Urinary bladder (tissue), 4 donors: ENCODE results near the gene HBE1. TPM values are rescaled to one million over a fixed set of nuclear protein-coding genes. Genes with fewer than 3 reads are reported as not detected.

ENCODE experiments used
- DNase-seq: peaks from one replicate; pipeline ENCODE4 v3.0.0-alpha.2; 2015; ENCODE audit errors: extremely low spot score
- H3K27ac ChIP-seq: one replicate; pipeline ENCODE4 v1.5.1; 2013; ENCODE audit warnings: low read depth, mild to moderate bottlenecking, moderate library complexity
- H3K36me3 ChIP-seq: one replicate; pipeline ENCODE4 v1.6.1; 2013; ENCODE audit warnings: mild to moderate bottlenecking, moderate library complexity; ENCODE audit not compliant: insufficient read depth
- H3K4me1 ChIP-seq: one replicate; pipeline ENCODE4 v1.6.1; 2013; ENCODE audit warnings: mild to moderate bottlenecking, moderate library complexity; ENCODE audit not compliant: insufficient read depth
- H3K4me3 ChIP-seq: one replicate; pipeline ENCODE4 v1.5.1; 2013; ENCODE audit warnings: low read depth, low read length
- whole genome bisulfite sequencing: extraction: QIAGEN DNeasy Blood & Tissue Kit; methylation state at CpG from one replicate; pipeline ENCODE4 v1.1.7; 2013; 5-methylcytosine and 5-hydroxymethylcytosine counted together
- polyA plus RNA-seq: library from polyadenylated mRNA; stranded (reverse); fragments of 200-250 nt; gene quantifications from one replicate; pipeline ENCODE4 v1.2.3, GENCODE V29; 2013
- total RNA-seq: library from RNA; depleted of rRNA; stranded (reverse); fragments of >200 nt; gene quantifications from one replicate; pipeline ENCODE4 v1.2.3, GENCODE V29; 2014
- donor health status: healthy with polysubstance abuse.
- donor health status: healthy.

HBE1 gene
- total and polyA plus RNA-seq, 2 donors = 0.18 to 3.0 TPM

- no peak for DNase-seq
- Histone ChIP-seq H3K4me1 (no peaks in the 10 kb centered on the region), H3K27ac (no peak overlapping the region), H3K36me3 (no peaks in the 10 kb centered on the region), H3K4me3 (no peak overlapping the region)
- 86% methylated on average over 1 of the region's 1 CpG for WGBS
Observed at GRCh38 chr11:5291207-5291838, 21.6 kb upstream of the HBE1 start.

GRCh38 chr11:5290106-5290505 is 20.4 kb upstream of the HBE1 start:
- no peaks in the 10 kb centered on the region for H3K4me1 ChIP-seq
- 99% methylated on average over 1 of the region's 1 CpG for WGBS
- no peak overlapping the region for H3K4me3 ChIP-seq
- no peaks in the 10 kb centered on the region for H3K36me3 ChIP-seq
- no peak for DNase-seq
- no peak overlapping the region for H3K27ac ChIP-seq

GRCh38 chr11:5289696-5290095 is 20.0 kb upstream of the HBE1 start:
- H3K36me3 ChIP-seq = no peaks in the 10 kb centered on the region
- no peaks in the 10 kb centered on the region for H3K4me1 ChIP-seq
- no peak overlapping the region for H3K4me3 ChIP-seq
- no peak overlapping the region for H3K27ac ChIP-seq
- DNase-seq = no peak

- Histone ChIP-seq H3K27ac (no peak overlapping the region), H3K36me3 (no peaks in the 10 kb centered on the region), H3K4me1 (no peaks in the 10 kb centered on the region), H3K4me3 (no peak overlapping the region)
- no peak for DNase-seq
- WGBS = 86% methylated on average over 6 of the region's 6 CpGs
Observed at GRCh38 chr11:5288906-5289550, 19.3 kb upstream of the HBE1 start.

GRCh38 chr11:5288108-5288905 is 18.6 kb upstream of the HBE1 start:
- Histone ChIP-seq H3K4me1 (no peaks in the 10 kb centered on the region), H3K4me3 (no peak overlapping the region), H3K27ac (no peak overlapping the region), H3K36me3 (no peaks in the 10 kb centered on the region)
- DNase-seq = no peak
- WGBS = 74% methylated on average over 7 of the region's 7 CpGs

- DNase-seq = no peak
- WGBS = 63% methylated on average over 3 of the region's 3 CpGs
- no peaks in the 10 kb centered on the region for H3K36me3 ChIP-seq
- H3K27ac ChIP-seq = no peak overlapping the region
- no peaks in the 10 kb centered on the region for H3K4me1 ChIP-seq
- H3K4me3 ChIP-seq = no peak overlapping the region
Observed at GRCh38 chr11:5286901-5287300, 17.2 kb upstream of the HBE1 start.

GRCh38 chr11:5286351-5286750 is 16.6 kb upstream of the HBE1 start:
- no peak for DNase-seq
- WGBS = 16% methylated on average over 1 of the region's 1 CpG
- H3K4me3 ChIP-seq = no peak overlapping the region
- no peaks in the 10 kb centered on the region for H3K36me3 ChIP-seq
- H3K27ac ChIP-seq = no peak overlapping the region
- H3K4me1 ChIP-seq = no peaks in the 10 kb centered on the region

- Histone ChIP-seq H3K4me1 (no peaks in the 10 kb centered on the region), H3K4me3 (no peak overlapping the region), H3K27ac (no peak overlapping the region), H3K36me3 (no peaks in the 10 kb centered on the region)
- no peak for DNase-seq
- 81% methylated on average over 4 of the region's 4 CpGs for WGBS
Observed at GRCh38 chr11:5285703-5286340, 16.1 kb upstream of the HBE1 start.

GRCh38 chr11:5284637-5285036 is 14.9 kb upstream of the HBE1 start:
- DNase-seq = no peak
- no peaks in the 10 kb centered on the region for H3K4me1 ChIP-seq
- H3K36me3 ChIP-seq = no peaks in the 10 kb centered on the region
- H3K27ac ChIP-seq = no peak overlapping the region
- no peak overlapping the region for H3K4me3 ChIP-seq
- 81% methylated on average over 2 of the region's 2 CpGs for WGBS

- no peak for DNase-seq
- no peaks in the 10 kb centered on the region for H3K4me1 ChIP-seq
- no peak overlapping the region for H3K27ac ChIP-seq
- 71% methylated on average over 1 of the region's 1 CpG for WGBS
- H3K36me3 ChIP-seq = no peaks in the 10 kb centered on the region
- H3K4me3 ChIP-seq = no peak overlapping the region
Observed at GRCh38 chr11:5283882-5284281, 14.1 kb upstream of the HBE1 start.

- Histone ChIP-seq H3K27ac (no peak overlapping the region), H3K4me1 (no peaks in the 10 kb centered on the region), H3K36me3 (no peaks in the 10 kb centered on the region), H3K4me3 (no peak overlapping the region)
- DNase-seq = no peak
- WGBS = 76% methylated on average over 3 of the region's 3 CpGs
Observed at GRCh38 chr11:5283086-5283485, 13.3 kb upstream of the HBE1 start.

GRCh38 chr11:5282628-5283027 is 12.9 kb upstream of the HBE1 start:
- H3K27ac ChIP-seq = no peak overlapping the region
- no peak for DNase-seq
- 67% methylated on average over 2 of the region's 2 CpGs for WGBS
- H3K36me3 ChIP-seq = no peaks in the 10 kb centered on the region
- H3K4me1 ChIP-seq = no peaks in the 10 kb centered on the region
- no peak overlapping the region for H3K4me3 ChIP-seq

GRCh38 chr11:5281596-5281995 is 11.9 kb upstream of the HBE1 start:
- Histone ChIP-seq H3K4me3 (no peak overlapping the region), H3K36me3 (no peaks in the 10 kb centered on the region), H3K4me1 (no peaks in the 10 kb centered on the region), H3K27ac (no peak overlapping the region)
- DNase-seq = no peak
